Raji (cell line): ENCODE measurements around the gene RARRES2.

Experiments
- POLR2A ChIP-seq: IDR thresholded peaks from 2 replicates; pipeline ENCODE4 v1.6.1; 2011; ENCODE audit warnings: low read depth, low read length, control low read depth; ENCODE audit not compliant: insufficient read depth

The RARRES2 gene

GRCh38 chr7:150339409-150339809, 2.0 kb downstream of the RARRES2 start:
- no peak for TF ChIP-seq POLR2A

DNA sequence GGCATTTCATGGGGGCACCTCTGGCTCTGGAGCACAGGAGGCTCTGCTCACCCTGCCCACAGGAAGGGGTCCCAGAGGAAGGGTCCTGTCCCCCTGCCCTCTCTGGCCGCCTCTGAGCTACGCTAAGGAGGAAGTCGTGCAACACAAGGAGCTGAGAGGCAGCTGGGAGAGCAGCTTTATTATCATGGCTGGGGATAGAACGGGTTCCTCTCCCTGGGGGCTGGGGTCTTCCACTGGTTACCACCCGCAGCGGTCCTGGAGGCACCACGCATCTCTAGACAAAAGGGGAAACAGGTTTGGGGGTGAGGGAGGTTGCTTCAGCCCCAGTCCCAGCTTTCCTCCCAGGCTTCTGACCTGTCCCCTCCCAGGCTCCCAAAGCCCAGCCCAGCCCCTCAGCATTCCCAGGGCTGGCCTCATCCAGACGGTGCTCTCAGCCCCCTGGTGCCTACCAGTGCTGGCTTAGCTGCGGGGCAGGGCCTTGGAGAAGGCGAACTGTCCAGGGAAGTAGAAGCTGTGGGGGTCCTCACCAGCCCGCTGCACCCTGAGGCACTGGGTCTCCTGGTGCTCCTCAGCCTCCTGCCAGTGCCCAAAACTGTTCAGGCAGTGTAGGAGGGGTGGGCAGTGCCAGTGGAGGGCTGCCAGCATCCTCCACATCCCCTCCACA, 3.1 kb downstream of the RARRES2 start:
- no peak for TF ChIP-seq POLR2A

- TF ChIP-seq POLR2A: no peak
These were observed 3.8 kb downstream of the RARRES2 start for GRCh38 chr7:150337659-150338081.

- no peak for TF ChIP-seq POLR2A
These were observed 4.2 kb downstream of the RARRES2 start for GRCh38 chr7:150337179-150337578.

DNA sequence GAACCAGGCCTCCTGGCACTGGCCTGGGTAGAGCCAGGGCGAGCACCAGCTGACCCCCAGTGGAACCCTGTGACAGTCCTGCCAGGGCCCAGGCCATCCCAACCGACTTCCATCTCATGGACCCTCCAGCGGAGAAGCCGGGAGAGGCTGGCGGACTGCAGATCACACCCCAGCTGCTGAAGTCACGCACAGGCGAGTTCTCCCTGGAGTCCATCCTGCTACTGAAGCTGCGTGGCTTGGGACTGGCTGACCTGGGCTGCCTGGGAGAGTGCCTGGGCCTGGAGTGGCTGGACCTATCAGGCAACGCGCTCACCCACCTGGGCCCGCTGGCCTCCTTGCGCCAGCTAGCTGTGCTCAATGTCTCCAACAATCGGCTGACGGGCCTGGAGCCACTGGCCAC, 4.7 kb downstream of the RARRES2 start:
- TF ChIP-seq POLR2A: no peak

DNA sequence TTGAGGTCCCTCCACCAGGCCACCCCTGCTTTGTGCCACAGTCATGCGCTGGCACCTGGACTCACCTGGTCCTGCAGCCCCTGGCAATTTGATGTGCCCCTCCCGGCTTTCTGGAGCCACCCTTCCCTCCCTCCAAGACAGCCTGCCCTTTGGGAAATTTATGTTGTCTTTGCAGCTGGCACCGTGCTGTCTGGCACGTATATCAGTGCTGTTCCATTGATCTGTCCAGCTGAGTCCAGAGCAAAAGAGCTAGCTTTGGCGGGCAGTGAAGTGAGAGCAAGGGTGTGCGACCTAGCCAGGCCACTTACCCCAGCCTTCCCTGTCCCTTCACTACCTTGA, 5.7 kb downstream of the RARRES2 start:
- TF ChIP-seq POLR2A: no peak

- no peak for TF ChIP-seq POLR2A
These were observed 6.2 kb downstream of the RARRES2 start for GRCh38 chr7:150335108-150335773.

GRCh38 chr7:150334108-150334507, 7.3 kb downstream of the RARRES2 start:
- no peak for TF ChIP-seq POLR2A

DNA sequence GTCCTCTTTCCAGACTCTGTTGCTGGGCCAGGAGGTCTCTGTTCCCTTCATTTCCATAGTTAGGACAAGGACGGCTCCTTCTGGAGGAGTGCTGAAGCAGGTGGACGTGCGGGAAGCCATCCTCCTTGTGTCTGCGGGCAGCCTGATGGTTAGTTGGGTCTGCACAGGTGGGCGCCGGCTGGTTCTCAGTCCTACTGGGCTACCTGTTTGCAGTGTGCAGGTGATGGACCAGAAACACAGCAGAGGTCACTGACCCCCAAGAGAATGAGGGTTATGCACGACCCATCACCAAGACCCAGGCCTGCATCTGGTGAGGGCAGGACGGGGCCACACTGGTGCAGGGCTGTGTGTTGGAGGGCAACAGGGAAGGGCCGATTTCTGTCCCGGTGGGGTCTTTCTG, 7.8 kb downstream of the RARRES2 start:
- TF ChIP-seq POLR2A: no peak

GRCh38 chr7:150332852-150333635, 8.4 kb downstream of the RARRES2 start:
- no peak for TF ChIP-seq POLR2A

- no peak for TF ChIP-seq POLR2A
These were observed 11.1 kb downstream of the RARRES2 start for GRCh38 chr7:150330211-150330885.

GRCh38 chr7:150329331-150330120, 11.9 kb downstream of the RARRES2 start:
- TF ChIP-seq POLR2A: no peak

DNA sequence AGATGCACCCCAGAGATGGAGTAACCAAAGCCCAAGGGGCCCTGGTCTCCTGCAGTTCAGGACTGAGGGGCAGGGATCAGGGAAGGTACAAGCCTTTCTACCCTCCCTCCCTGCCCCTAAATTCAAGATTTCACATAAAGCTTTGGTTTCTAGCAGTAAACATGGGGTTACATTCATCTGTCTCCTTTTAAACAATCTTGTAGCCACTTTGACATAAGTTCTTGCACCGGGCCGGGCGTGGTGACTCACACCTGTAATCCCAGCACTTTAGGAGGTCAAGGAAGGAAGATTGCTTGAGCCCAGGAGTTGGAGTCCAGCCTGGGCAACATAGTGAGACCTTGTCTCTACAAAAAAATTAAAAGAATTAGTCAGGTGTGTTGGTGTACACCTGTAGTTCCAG, 14.1 kb downstream of the RARRES2 start:
- TF ChIP-seq POLR2A: no peak

GRCh38 chr7:150326657-150327268, 14.7 kb downstream of the RARRES2 start:
- no peak for TF ChIP-seq POLR2A
